CD4-positive, alpha-beta T cell (primary cell): ENCODE data around the gene MECR. TPM values are rescaled to one million over a fixed set of nuclear protein-coding genes. Genes with fewer than 3 reads are reported as not detected.

ENCODE experiments used
- ATAC-seq: fragments of 200-7000 bp; cut with Tn5 transposase; one replicate; pipeline ENCODE4 v1.10.0; 2022; ENCODE audit warnings: mild to moderate bottlenecking; ENCODE audit not compliant: poor library complexity
- CTCF ChIA-PET: fragments of 350-600 bp; sonication (Branson Sonifier 250); formaldehyde crosslinking; loops from one replicate; lab custom pipeline; 2021; ENCODE audit warnings: antibody characterized with exemption, inconsistent platforms; lab: Charles Lee
- POLR2A ChIA-PET: fragments of 350-600 bp; sonication (Branson Sonifier 250); formaldehyde crosslinking; loops from one replicate; lab custom pipeline; 2021; ENCODE audit warnings: antibody characterized with exemption, inconsistent platforms; lab: Charles Lee
- DNase-seq, 14 experiments: peaks; one replicate each; pipeline ENCODE4 v3.0.0-alpha.2; 2013 to 2020; ENCODE audit warnings: mixed read lengths in 2 of 14
- H3K27ac ChIP-seq, 2 donors: one replicate each; pipeline versions ENCODE4 v1.5.1 to v1.7.0; 2013; ENCODE audit warnings: low read length in 2 of 2, low read depth in 1 of 2, mild to moderate bottlenecking in 1 of 2
- H3K27me3 ChIP-seq, 2 experiments: 1 replicate in 1 of 2; 2 replicates in 1 of 2; pipeline versions ENCODE4 v1.6.1 to v1.7.0; 2013; ENCODE audit warnings: low read length in 2 of 2, control low read depth in 1 of 2, mild to moderate bottlenecking in 1 of 2, moderate library complexity in 1 of 2; ENCODE audit not compliant: insufficient read depth in 2 of 2, control insufficient read depth in 1 of 2
- H3K36me3 ChIP-seq: one replicate; pipeline ENCODE4 v1.6.1; 2013; ENCODE audit warnings: low read length, control low read depth; ENCODE audit not compliant: insufficient read depth
- H3K4me1 ChIP-seq: one replicate; pipeline ENCODE4 v1.6.1; 2013; ENCODE audit warnings: low read length, control low read depth; ENCODE audit not compliant: insufficient read depth
- H3K4me3 ChIP-seq: one replicate; pipeline ENCODE4 v1.5.1; 2013; ENCODE audit warnings: mild to moderate bottlenecking, low read length, moderate library complexity
- H3K9me3 ChIP-seq, 2 experiments: 1 replicate in 1 of 2; 2 replicates in 1 of 2; pipeline versions ENCODE4 v1.6.1 to v1.7.0; 2013; ENCODE audit warnings: low read length in 2 of 2, mild to moderate bottlenecking in 2 of 2, control low read depth in 1 of 2, moderate library complexity in 1 of 2; ENCODE audit not compliant: control insufficient read depth in 1 of 2, insufficient read depth in 1 of 2
- H3K27ac Mint-ChIP-seq: one replicate; pipeline ENCODE4 v1.8.0; 2020; ENCODE audit warnings: mixed read lengths
- H3K27me3 Mint-ChIP-seq: one replicate; pipeline ENCODE4 v1.8.0; 2021; ENCODE audit warnings: mixed read lengths
- H3K36me3 Mint-ChIP-seq: one replicate; pipeline ENCODE4 v1.8.0; 2021; ENCODE audit warnings: low read depth, mixed read lengths
- H3K4me1 Mint-ChIP-seq: one replicate; pipeline ENCODE4 v1.8.0; 2021; ENCODE audit warnings: low read depth, mixed read lengths
- H3K4me3 Mint-ChIP-seq: one replicate; pipeline ENCODE4 v1.8.0; 2020; ENCODE audit warnings: mild to moderate bottlenecking, mixed read lengths
- H3K9me3 Mint-ChIP-seq: one replicate; pipeline ENCODE4 v1.8.0; 2020; ENCODE audit warnings: mixed read lengths
- intact Hi-C, 2 experiments: fragments of 100-400 bp; cut with DNase I in 1 of 2; cut with micrococcal nuclease in 1 of 2; formaldehyde crosslinking; loops; one replicate each; pipeline versions ENCODE4 v1.15.1 to v1.9.0; 2023 to 2025; cut with DNase I, micrococcal nuclease
- total RNA-seq, 174 experiments: library from RNA in 2 of 174; stranded (reverse) in 2 of 174; gene quantifications; one replicate each; pipeline ENCODE4 v1.2.3 and lab custom pipeline; 2021 to 2026
- TF ChIP-seq, protein P1 (sequence below): fragments of 200-600 bp; IDR thresholded peaks from one replicate; pipeline ENCODE4 v1.8.0; 2022; ENCODE audit warnings: antibody characterized with exemption, mild to moderate bottlenecking

Gene MECR
- total RNA-seq, 2 experiments from 2014 or later = 5.5 to 6.6 TPM

DNA sequence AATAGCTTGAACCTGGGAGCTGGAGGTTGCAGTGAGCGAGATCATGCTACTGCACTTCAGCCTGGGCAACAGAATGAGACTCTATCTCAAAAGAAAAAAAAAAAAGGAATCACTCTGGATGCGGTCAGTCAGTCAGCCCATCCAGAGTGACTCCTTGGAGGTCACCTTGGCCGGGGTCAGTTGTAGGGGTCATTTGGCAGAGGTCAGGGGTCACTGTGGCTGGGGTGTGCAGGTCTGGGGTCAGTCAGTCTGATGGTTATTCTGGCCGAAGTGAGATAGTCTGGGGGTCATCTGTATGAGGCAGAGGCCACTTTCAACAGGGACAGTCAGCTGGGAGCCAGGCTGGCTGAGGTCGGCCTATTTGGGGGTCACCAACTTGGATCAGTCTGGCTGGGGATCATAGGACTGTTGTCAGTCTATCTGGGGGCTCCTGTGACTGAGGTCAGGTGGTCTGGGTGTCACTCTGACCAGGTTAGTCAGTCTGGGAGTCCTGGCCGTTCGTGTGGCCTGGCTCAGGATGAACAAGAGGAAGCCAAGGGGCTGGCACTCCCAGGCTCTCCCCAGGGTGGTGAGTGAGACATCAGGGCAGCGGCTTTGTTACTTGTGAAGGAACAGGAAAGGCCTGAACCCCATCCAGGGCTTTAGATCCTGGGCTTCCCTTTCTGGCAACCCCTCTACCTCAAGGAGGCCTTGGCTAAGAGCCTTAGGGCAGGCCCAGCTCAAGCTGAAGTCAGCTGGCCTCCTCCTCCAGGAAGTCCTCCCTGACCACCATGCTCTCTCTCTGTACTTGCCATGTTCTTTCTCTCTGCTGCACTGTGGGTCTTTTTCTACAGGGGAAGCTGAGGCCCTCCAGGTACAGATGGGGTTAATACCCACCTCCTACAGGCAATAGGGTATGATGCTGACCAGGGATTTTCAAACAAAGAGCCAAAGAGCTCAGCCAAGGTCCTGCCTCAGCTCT is 20.7 kb upstream of the MECR start:
- Mint-ChIP-seq H3K27ac (no peak overlapping the region), H3K9me3 (no peaks in the 10 kb centered on the region), H3K4me3 (no peak overlapping the region), H3K27me3 (peaks cover 9% of the 10 kb centered on the region), H3K4me1 (no peaks in the 10 kb centered on the region), H3K36me3 (no peaks in the 10 kb centered on the region)
- no peaks in the 10 kb centered on the region for H3K9me3 ChIP-seq
- no peak for DNase-seq
- H3K27me3 ChIP-seq = no peaks in the 10 kb centered on the region
- no peak overlapping the region for H3K27ac ChIP-seq
- no peaks in the 10 kb centered on the region for H3K36me3 ChIP-seq
- no peak for ATAC-seq
- intact Hi-C loops = no loop called here
- H3K4me3 ChIP-seq = no peak overlapping the region
- no peaks in the 10 kb centered on the region for H3K4me1 ChIP-seq
- ChIA-PET CTCF (no interaction called here), POLR2A (no interaction called here)
- TF ChIP-seq, protein P1, sequence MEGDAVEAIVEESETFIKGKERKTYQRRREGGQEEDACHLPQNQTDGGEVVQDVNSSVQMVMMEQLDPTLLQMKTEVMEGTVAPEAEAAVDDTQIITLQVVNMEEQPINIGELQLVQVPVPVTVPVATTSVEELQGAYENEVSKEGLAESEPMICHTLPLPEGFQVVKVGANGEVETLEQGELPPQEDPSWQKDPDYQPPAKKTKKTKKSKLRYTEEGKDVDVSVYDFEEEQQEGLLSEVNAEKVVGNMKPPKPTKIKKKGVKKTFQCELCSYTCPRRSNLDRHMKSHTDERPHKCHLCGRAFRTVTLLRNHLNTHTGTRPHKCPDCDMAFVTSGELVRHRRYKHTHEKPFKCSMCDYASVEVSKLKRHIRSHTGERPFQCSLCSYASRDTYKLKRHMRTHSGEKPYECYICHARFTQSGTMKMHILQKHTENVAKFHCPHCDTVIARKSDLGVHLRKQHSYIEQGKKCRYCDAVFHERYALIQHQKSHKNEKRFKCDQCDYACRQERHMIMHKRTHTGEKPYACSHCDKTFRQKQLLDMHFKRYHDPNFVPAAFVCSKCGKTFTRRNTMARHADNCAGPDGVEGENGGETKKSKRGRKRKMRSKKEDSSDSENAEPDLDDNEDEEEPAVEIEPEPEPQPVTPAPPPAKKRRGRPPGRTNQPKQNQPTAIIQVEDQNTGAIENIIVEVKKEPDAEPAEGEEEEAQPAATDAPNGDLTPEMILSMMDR = no peak

DNA sequence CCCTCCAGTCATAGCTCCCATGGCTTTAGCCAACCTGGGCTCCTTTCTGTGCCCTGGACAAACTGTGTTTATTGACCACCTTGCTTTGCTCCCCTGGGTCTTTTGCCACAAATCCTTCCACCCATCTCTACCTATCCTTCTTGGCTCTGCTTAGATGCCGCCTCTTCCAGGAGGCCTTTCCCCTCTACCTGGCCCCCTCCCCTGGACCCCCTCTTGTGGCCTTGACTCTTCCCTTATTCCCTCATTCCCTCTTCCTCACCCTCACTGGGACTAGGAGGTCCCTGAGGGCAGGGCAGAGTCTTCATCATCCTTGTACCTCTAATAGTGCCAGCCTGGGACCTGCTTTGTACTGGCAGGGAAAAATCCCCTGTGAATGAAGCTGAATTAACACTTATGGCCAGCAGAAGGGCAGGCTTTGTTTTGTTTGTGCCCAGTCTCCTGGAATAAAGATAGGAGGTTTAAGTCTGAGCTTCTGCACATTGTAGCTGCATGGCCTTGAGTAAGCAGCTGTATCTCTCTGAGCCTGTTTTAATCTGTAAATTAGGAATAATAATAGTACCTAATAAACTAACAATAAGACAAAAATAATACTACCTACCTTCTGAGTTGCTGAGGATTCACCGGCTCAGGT is 19.3 kb upstream of the MECR start:
- H3K4me1 ChIP-seq = no peaks in the 10 kb centered on the region
- H3K4me3 ChIP-seq = no peak overlapping the region
- no peaks in the 10 kb centered on the region for H3K4me1 Mint-ChIP-seq
- H3K9me3 ChIP-seq = no peaks in the 10 kb centered on the region
- ChIA-PET CTCF (no interaction called here), POLR2A (no interaction called here)
- H3K36me3 ChIP-seq = no peaks in the 10 kb centered on the region
- ATAC-seq = no peak
- intact Hi-C loops = no loop called here
- no peaks in the 10 kb centered on the region for H3K36me3 Mint-ChIP-seq
- TF ChIP-seq, protein P1 = no peak
- no peak overlapping the region for H3K4me3 Mint-ChIP-seq
- H3K27ac ChIP-seq = no peak overlapping the region
- peaks cover 9% of the 10 kb centered on the region for H3K27me3 Mint-ChIP-seq
- H3K9me3 Mint-ChIP-seq = no peaks in the 10 kb centered on the region
- H3K27ac Mint-ChIP-seq = no peak overlapping the region
- H3K27me3 ChIP-seq = no peaks in the 10 kb centered on the region
- no peak for DNase-seq

DNA sequence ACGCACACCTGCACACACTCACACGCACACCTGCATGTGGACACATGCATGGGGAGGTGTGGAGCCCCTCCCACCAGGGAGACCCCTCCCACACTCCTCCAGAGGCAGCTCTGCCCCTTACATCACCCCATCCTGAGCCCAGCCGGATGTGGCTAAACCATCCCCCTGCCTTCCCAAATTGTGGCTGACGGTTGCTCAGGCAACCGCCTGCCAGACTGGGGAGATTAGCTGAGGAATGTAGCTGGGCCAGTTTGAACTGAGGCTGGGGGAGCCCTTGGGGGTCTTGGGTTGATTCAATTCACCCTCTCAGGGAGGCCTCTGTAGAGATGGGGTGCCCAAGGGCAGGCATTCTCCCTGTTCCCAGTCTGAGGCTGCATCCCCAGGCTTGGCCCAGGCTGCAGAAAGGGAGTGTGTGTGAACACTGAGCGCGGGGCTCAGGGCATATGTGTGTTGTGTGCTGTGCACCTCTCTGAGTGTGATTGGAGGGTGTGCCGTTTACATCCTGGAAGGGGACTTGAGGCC is 18.5 kb upstream of the MECR start:
- ChIA-PET POLR2A (no interaction called here), CTCF (no interaction called here)
- Histone ChIP-seq H3K4me3 (no peak overlapping the region), H3K4me1 (no peaks in the 10 kb centered on the region), H3K27ac (no peak overlapping the region), H3K27me3 (no peaks in the 10 kb centered on the region), H3K9me3 (no peaks in the 10 kb centered on the region), H3K36me3 (no peaks in the 10 kb centered on the region)
- no peak for ATAC-seq
- H3K4me3 Mint-ChIP-seq = no peak overlapping the region
- no peak overlapping the region for H3K27ac Mint-ChIP-seq
- H3K27me3 Mint-ChIP-seq = peaks cover 9% of the 10 kb centered on the region
- TF ChIP-seq, protein P1 = no peak
- no peaks in the 10 kb centered on the region for H3K4me1 Mint-ChIP-seq
- H3K36me3 Mint-ChIP-seq = no peaks in the 10 kb centered on the region
- no peaks in the 10 kb centered on the region for H3K9me3 Mint-ChIP-seq
- intact Hi-C loops = no loop called here
- no peak for DNase-seq
